Sigmoid colon (tissue), 4 donors: ENCODE results near the gene DDX51.

Source experiments
- POLR2A ChIP-seq, 2 donors: fragments of 450-650 bp; IDR thresholded peaks; one replicate each; pipeline ENCODE4 v1.6.1; 2016; ENCODE audit warnings: antibody characterized with exemption in 2 of 2, mild to moderate bottlenecking in 2 of 2, moderate library complexity in 2 of 2
- POLR2AphosphoS5 ChIP-seq, 4 donors: sonication (generic); formaldehyde crosslinking; IDR thresholded peaks; one replicate each; pipeline ENCODE4 v1.6.1; 2017; ENCODE audit warnings: antibody characterized with exemption in 4 of 4
- TF ChIP-seq, protein P1 (sequence below), 4 experiments: fragments of 450-650 bp in 3 of 4; fragments of 200-600 bp in 1 of 4; IDR thresholded peaks; one replicate each; pipeline ENCODE4 v1.5.1; 2016 to 2019; ENCODE audit warnings: antibody characterized with exemption in 4 of 4, mild to moderate bottlenecking in 3 of 4, moderate library complexity in 2 of 4

DNA sequence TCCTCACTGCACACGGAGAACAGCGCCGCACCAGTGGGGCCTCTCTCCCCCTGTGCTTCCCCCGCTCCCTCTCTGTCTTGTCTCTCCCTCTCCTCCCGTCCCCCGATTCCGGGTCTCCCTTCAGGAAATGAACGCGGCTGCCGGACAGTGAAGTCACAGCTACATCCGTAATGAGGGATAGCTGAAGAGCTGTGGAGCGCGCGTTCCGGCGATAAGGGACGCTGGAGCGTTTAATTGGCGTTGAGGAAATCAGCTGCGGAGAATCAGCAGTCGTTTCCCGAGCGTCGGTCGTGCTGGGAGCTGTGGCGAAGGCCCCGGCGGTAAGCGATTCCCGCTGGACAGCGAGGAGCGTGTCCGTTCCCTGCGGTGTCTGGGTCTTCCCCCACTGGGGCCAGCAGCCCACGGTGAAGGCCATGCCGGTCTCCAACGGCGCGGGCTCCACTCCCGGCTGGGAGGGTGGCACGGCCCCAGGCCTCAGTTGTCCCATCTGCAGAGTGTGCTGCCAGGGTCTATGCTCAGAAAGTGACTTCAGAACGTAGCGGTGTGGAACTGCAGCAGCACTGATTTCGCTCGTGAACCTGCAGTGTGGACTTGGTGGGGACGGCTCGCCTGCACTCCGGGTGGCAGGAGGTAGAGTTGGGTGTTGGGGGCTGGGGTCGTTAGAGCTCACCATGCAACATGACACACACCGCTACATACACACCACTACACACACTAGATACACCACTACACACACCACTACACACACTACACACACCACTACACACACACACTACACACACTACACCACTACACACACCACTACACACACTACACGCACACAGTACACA is 11.0 kb upstream of the DDX51 start:
- TF ChIP-seq, protein P1, sequence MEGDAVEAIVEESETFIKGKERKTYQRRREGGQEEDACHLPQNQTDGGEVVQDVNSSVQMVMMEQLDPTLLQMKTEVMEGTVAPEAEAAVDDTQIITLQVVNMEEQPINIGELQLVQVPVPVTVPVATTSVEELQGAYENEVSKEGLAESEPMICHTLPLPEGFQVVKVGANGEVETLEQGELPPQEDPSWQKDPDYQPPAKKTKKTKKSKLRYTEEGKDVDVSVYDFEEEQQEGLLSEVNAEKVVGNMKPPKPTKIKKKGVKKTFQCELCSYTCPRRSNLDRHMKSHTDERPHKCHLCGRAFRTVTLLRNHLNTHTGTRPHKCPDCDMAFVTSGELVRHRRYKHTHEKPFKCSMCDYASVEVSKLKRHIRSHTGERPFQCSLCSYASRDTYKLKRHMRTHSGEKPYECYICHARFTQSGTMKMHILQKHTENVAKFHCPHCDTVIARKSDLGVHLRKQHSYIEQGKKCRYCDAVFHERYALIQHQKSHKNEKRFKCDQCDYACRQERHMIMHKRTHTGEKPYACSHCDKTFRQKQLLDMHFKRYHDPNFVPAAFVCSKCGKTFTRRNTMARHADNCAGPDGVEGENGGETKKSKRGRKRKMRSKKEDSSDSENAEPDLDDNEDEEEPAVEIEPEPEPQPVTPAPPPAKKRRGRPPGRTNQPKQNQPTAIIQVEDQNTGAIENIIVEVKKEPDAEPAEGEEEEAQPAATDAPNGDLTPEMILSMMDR (IDR thresholded peaks at IDR 0.05), result no peak
- TF ChIP-seq POLR2A (IDR thresholded peaks at IDR 0.05) (no peak), POLR2AphosphoS5 (IDR thresholded peaks at IDR 0.05) (no peak)
